Activated naive CD8-positive, alpha-beta T cell (primary cell): ENCODE measurements around the gene NEK6.

Experiments
- H3K27ac Mint-ChIP-seq: one replicate; pipeline ENCODE4 v1.8.0; 2021; ENCODE audit warnings: mixed read lengths
- H3K27me3 Mint-ChIP-seq: one replicate; pipeline ENCODE4 v1.8.0; 2021; ENCODE audit warnings: mixed read lengths
- H3K36me3 Mint-ChIP-seq: one replicate; pipeline ENCODE4 v1.8.0; 2021; ENCODE audit warnings: mixed read lengths
- H3K4me1 Mint-ChIP-seq: one replicate; pipeline ENCODE4 v1.8.0; 2021; ENCODE audit warnings: low read depth, mixed read lengths
- H3K4me3 Mint-ChIP-seq: one replicate; pipeline ENCODE4 v1.8.0; 2021; ENCODE audit warnings: mild to moderate bottlenecking, mixed read lengths
- H3K9me3 Mint-ChIP-seq: one replicate; pipeline ENCODE4 v1.8.0; 2021; ENCODE audit warnings: low read depth, mixed read lengths

The NEK6 gene

DNA sequence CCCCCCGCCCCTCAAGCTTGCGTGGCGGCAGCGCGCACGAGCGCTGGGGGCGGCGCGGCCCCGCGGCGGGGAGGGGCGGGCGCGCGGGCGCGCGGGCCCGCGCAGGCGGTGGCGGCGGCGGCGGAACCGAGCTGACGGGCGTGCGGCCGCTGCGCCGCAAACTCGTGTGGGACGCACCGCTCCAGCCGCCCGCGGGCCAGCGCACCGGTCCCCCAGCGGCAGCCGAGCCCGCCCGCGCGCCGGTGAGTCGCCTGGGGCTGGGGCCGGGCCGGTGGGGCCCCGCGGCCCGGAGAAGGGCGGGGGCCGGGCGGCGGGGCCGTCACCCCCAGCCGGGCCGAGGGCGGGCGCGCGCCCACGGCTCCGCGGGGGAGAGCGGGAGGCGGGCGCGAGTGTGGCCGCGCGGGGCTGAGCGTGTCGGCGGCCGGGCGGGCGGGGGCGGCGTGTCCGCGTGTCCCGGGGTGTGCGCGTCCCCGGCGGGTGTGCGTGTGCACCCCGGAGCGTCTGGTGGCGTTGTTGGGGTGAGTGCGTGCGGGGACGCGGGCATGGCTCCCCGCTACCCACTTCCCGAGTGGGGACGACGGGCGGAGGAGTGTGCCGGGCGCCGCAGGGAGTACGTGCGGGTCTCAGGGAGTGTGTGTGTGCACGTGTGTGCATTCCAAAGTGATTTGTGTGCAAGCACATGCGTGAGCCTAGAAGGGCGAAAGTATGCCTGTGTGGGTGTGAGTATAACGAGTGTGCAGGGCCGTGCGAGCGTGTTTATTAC is at the start of gene NEK6:
Gene NEK6 (plus strand): TSS at position 106 of the 763 bp plus-strand sequence. CDS start 44,016 bp downstream, outside the sequence.
- Mint-ChIP-seq H3K4me3 (peak within 1 kb of the TSS; percentile 94), H3K27me3 (peaks cover 25% of the 10 kb centered on the region), H3K9me3 (no peaks in the 10 kb centered on the region), H3K4me1 (peaks cover 33% of the 10 kb centered on the region), H3K27ac (peak within 1 kb of the TSS; percentile 90), H3K36me3 (no peaks in the 10 kb centered on the region)

DNA sequence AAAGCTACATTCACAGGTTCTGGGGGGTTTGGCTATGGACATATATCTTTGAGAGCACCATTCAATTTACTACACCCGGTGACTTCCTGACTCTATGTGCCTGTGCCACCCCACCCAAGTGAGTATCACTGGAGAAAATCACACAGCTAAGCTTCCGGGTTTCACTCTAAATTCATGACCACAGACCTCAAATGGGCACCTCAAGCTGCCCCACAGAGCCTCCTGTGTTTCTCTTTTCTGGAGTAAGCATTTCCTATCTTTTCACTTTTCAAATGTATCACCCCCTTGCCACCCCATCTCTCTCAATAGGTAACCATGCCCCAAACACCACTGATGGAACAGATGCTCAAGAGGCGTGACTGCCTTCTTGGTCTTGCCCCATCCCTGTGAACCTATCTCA is 49.2 kb upstream of the NEK6 start:
- Mint-ChIP-seq H3K9me3 (no peaks in the 10 kb centered on the region), H3K4me3 (peak overlapping the region; percentile 46), H3K36me3 (no peaks in the 10 kb centered on the region), H3K27me3 (no peaks in the 10 kb centered on the region), H3K27ac (no peak overlapping the region), H3K4me1 (peaks cover 49% of the 10 kb centered on the region)

DNA sequence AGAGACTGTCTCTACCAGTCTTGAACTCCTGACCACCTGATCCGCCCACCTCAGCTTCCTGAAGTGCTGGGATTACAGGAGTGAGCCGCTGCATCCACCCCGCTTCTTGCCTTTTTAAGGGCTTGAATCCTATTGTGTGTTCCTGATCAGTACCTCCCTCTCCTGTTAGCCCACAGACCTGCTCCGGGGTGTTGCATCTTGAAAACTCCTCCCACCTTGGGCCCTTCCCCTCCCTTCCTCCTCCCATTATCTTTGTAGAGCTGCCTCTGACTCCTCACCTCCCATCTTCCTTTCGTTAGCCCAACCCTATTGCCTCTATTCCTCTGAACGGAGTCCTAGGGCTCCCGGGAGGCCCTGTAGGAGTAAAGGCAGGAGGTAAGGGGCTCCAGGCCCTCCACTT is 48.5 kb upstream of the NEK6 start:
- Mint-ChIP-seq H3K9me3 (no peaks in the 10 kb centered on the region), H3K36me3 (no peaks in the 10 kb centered on the region), H3K4me1 (peaks cover 47% of the 10 kb centered on the region), H3K27me3 (no peaks in the 10 kb centered on the region), H3K27ac (no peak overlapping the region), H3K4me3 (peak overlapping the region; percentile 46)

DNA sequence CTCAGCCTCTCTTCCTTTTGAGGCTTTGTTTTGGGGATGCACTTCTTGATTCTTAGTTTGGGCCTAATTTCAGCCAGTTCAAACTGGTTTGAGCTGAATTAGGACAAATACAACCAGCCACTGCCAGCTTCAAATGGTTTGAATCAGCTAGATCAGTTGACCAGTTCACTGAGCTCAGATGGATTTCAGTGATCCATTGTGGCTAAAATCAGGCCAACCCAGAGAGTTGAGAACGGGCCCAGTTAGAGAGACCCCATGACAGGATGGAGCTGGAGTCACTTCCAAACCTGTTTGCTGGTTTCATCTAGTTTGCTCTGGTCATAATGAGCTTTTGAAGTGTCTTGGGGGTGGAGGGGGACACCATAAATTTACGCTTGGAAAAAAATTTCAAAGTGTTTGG is 48.0 kb upstream of the NEK6 start:
- Mint-ChIP-seq H3K36me3 (no peaks in the 10 kb centered on the region), H3K27ac (no peak overlapping the region), H3K27me3 (no peaks in the 10 kb centered on the region), H3K4me1 (peaks cover 48% of the 10 kb centered on the region), H3K9me3 (no peaks in the 10 kb centered on the region), H3K4me3 (no peak overlapping the region)

GRCh38 chr9:124210697-124211096 is 47.1 kb upstream of the NEK6 start:
- peak overlapping the region; percentile 69 for H3K27ac Mint-ChIP-seq
- peaks cover 53% of the 10 kb centered on the region for H3K4me1 Mint-ChIP-seq
- peak overlapping the region; percentile 2 for H3K4me3 Mint-ChIP-seq
- no peaks in the 10 kb centered on the region for H3K27me3 Mint-ChIP-seq
- no peaks in the 10 kb centered on the region for H3K9me3 Mint-ChIP-seq
- no peaks in the 10 kb centered on the region for H3K36me3 Mint-ChIP-seq

GRCh38 chr9:124212381-124213050 is 45.2 kb upstream of the NEK6 start:
- H3K9me3 Mint-ChIP-seq = no peaks in the 10 kb centered on the region
- H3K36me3 Mint-ChIP-seq = no peaks in the 10 kb centered on the region
- no peak overlapping the region for H3K4me3 Mint-ChIP-seq
- no peaks in the 10 kb centered on the region for H3K27me3 Mint-ChIP-seq
- peak overlapping the region; percentile 46 for H3K27ac Mint-ChIP-seq
- peaks cover 64% of the 10 kb centered on the region for H3K4me1 Mint-ChIP-seq

GRCh38 chr9:124213396-124213795 is 44.4 kb upstream of the NEK6 start:
- no peaks in the 10 kb centered on the region for H3K36me3 Mint-ChIP-seq
- H3K4me1 Mint-ChIP-seq = peaks cover 70% of the 10 kb centered on the region
- H3K27ac Mint-ChIP-seq = no peak overlapping the region

GRCh38 chr9:124214116-124214515 is 43.6 kb upstream of the NEK6 start:
- Mint-ChIP-seq H3K4me1 (peaks cover 70% of the 10 kb centered on the region), H3K36me3 (no peaks in the 10 kb centered on the region), H3K27ac (no peak overlapping the region), H3K4me3 (no peak overlapping the region), H3K9me3 (no peaks in the 10 kb centered on the region), H3K27me3 (no peaks in the 10 kb centered on the region)

More at GRCh38 chr9:124213396-124213795, 44.4 kb upstream of the NEK6 start:
- Mint-ChIP-seq H3K4me3 (no peak overlapping the region), H3K9me3 (no peaks in the 10 kb centered on the region), H3K27me3 (no peaks in the 10 kb centered on the region)

GRCh38 chr9:124214596-124215367 is 43.0 kb upstream of the NEK6 start:
- Mint-ChIP-seq H3K4me3 (no peak overlapping the region), H3K27me3 (no peaks in the 10 kb centered on the region), H3K9me3 (no peaks in the 10 kb centered on the region), H3K36me3 (no peaks in the 10 kb centered on the region), H3K27ac (no peak overlapping the region), H3K4me1 (peaks cover 65% of the 10 kb centered on the region)

- no peak overlapping the region for H3K27ac Mint-ChIP-seq
- H3K36me3 Mint-ChIP-seq = no peaks in the 10 kb centered on the region
- no peaks in the 10 kb centered on the region for H3K9me3 Mint-ChIP-seq
- H3K27me3 Mint-ChIP-seq = no peaks in the 10 kb centered on the region
- H3K4me1 Mint-ChIP-seq = peaks cover 63% of the 10 kb centered on the region
- H3K4me3 Mint-ChIP-seq = no peak overlapping the region
These were observed 42.3 kb upstream of the NEK6 start for GRCh38 chr9:124215368-124215910.

DNA sequence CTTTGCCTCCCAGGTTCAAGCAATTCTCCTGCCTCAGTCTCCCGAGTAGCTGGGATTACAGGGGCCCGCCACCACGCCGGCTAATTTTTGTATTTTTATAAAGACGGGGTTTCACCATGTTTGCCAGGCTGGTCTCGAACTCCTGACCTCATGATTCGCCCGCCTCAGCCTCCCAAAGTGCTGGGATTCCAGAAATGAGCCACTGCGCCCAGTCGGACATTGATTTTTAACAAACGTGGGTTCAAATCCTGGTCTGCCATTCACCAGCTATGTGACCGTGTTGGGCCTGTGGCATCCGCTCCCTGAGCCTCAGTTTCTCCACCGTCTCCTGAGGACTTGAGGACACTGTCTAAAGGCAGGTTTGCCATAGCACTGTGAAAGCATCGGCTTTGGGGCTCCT is 41.8 kb upstream of the NEK6 start:
- Mint-ChIP-seq H3K4me3 (peak overlapping the region; percentile 64), H3K27ac (peak overlapping the region; percentile 83), H3K36me3 (no peaks in the 10 kb centered on the region), H3K9me3 (no peaks in the 10 kb centered on the region), H3K27me3 (no peaks in the 10 kb centered on the region), H3K4me1 (peaks cover 58% of the 10 kb centered on the region)

DNA sequence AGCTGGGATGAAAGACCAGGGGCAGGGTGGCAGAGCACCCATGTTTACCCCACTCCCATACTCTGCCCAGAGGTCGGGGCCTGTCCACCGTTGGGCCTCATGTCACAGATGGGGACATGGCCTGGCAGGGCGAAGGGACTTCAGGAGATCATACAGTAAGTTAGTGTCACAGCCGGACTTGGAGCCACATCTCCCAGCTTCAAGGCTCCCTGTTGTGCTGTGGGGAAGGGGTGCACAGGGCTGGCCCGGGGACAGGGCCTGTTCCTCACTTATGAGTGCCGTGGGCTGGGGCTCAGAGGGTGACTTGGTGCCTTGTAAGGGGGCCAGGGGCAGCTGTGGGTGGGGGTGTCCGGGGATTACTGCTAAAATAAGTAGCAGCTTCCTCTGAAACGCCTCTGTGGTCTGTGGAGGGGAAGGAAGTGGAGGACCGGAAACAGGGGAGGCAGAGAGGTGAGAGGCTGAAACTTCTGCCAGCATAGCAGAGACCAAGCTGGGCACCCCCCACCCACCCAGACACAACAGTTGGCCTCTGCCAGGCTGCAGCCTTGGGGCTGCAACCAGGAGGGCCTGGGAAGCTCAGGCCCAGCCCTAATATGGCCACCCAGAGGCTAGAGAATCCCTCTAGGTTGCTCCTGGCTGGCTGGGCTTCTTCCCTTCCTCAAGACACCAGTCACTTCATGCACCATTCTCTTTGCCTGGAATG is 41.1 kb upstream of the NEK6 start:
- Mint-ChIP-seq H3K4me1 (peaks cover 52% of the 10 kb centered on the region), H3K4me3 (peak overlapping the region; percentile 64), H3K9me3 (no peaks in the 10 kb centered on the region), H3K36me3 (no peaks in the 10 kb centered on the region), H3K27ac (peak overlapping the region; percentile 83), H3K27me3 (no peaks in the 10 kb centered on the region)

DNA sequence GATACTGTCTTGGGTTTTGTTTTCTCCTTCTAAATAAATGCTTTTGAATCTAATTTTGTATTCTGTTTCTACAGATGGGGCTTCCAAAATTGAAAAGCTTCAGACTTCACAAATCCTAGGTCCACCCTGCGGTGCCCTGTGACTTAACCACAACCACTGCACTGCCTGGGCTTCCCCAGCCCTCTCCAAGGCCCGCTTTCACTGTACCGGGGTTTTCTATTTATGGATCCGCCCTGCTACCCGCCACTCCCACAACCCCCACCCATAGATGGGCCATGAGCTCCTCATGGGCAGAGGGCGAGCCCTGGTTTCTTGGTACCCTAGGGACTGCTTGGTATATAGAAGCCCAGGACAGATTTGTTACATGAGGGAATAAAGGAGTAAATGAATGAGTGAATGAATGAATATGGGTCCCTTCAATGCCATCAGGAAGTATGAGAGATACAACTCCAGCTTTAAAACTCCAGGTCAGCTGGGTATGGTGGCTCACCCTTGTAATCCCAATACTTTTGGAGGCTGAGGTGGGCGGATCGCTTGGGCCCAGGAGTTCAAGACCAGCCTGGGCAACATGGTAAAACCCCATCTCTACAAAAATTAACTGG is 39.8 kb upstream of the NEK6 start:
- Mint-ChIP-seq H3K27ac (peak overlapping the region; percentile 28), H3K36me3 (no peaks in the 10 kb centered on the region), H3K9me3 (no peaks in the 10 kb centered on the region), H3K4me3 (no peak overlapping the region), H3K27me3 (no peaks in the 10 kb centered on the region), H3K4me1 (peaks cover 49% of the 10 kb centered on the region)

- Mint-ChIP-seq H3K4me1 (peaks cover 48% of the 10 kb centered on the region), H3K9me3 (no peaks in the 10 kb centered on the region), H3K27ac (no peak overlapping the region), H3K27me3 (peaks cover 1% of the 10 kb centered on the region), H3K36me3 (no peaks in the 10 kb centered on the region), H3K4me3 (no peak overlapping the region)
These were observed 39.2 kb upstream of the NEK6 start for GRCh38 chr9:124218438-124218982.
